Endothelial cell (in vitro differentiated cells): ENCODE measurements around the gene FRAS1. TPM values are rescaled to one million over a fixed set of nuclear protein-coding genes. Genes with fewer than 3 reads are reported as not detected.

Source experiments
- DNase-seq: peaks from one replicate; pipeline ENCODE4 v3.0.0; 2021; ENCODE audit warnings: low spot score
- H3K27ac Mint-ChIP-seq: one replicate; pipeline ENCODE4 v1.8.0; 2021; ENCODE audit warnings: mixed read lengths, inconsistent platforms; ENCODE audit not compliant: unreplicated experiment
- H3K27me3 Mint-ChIP-seq: one replicate; pipeline ENCODE4 v1.8.0; 2021; ENCODE audit warnings: mild to moderate bottlenecking, moderate library complexity, mixed read lengths, inconsistent platforms; ENCODE audit not compliant: unreplicated experiment
- H3K36me3 Mint-ChIP-seq: one replicate; pipeline ENCODE4 v1.8.0; 2021; ENCODE audit warnings: mild to moderate bottlenecking, low read depth, mixed read lengths, inconsistent platforms; ENCODE audit not compliant: unreplicated experiment
- H3K4me1 Mint-ChIP-seq: one replicate; pipeline ENCODE4 v1.8.0; 2021; ENCODE audit warnings: mild to moderate bottlenecking, mixed read lengths, inconsistent platforms; ENCODE audit not compliant: unreplicated experiment
- H3K4me3 Mint-ChIP-seq: one replicate; pipeline ENCODE4 v1.8.0; 2021; ENCODE audit warnings: mild to moderate bottlenecking, mixed read lengths, inconsistent platforms; ENCODE audit not compliant: unreplicated experiment
- H3K9me3 Mint-ChIP-seq: one replicate; pipeline ENCODE4 v1.8.0; 2021; ENCODE audit warnings: mixed read lengths, inconsistent platforms; ENCODE audit not compliant: unreplicated experiment
- total RNA-seq: library from RNA; stranded (reverse); fragmentation: NEBNext Ultra II Directional; extraction: Animal tissue kit (Norgen Biotek cat#: 25700); gene quantifications from one replicate; pipeline ENCODE4 v1.2.1, GENCODE V29; 2021; ENCODE audit not compliant: unreplicated experiment
- TF ChIP-seq, protein P1 (sequence below): fragments of 200-600 bp; sonication (generic); IDR thresholded peaks from one replicate; pipeline ENCODE4 v1.5.0; 2021; ENCODE audit warnings: antibody characterized with exemption; ENCODE audit not compliant: unreplicated experiment

The FRAS1 gene
- total RNA-seq, 1 donor from 2014 or later, result 51.7 TPM

DNA sequence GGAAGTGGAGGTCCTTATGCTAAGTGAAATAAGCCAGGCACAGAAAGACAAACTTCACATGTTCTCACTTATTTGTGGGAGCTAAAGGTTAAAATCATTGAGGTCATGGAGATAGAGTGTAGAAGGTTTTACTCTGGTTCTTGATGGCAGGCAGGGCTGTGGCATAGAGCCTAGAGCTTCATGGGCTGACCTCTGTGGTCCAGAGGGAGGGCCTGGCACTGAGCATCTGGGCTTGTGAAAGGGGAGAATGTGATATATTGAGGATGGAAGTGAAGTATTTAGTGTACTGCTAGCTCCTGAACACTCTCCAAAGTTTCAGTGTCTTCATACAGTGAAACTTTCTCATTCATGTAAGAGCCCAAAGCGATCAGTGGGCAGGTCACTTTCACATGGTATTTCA lies 423.2 kb downstream of the FRAS1 start:
- Mint-ChIP-seq H3K27ac (no peak overlapping the region), H3K36me3 (peaks cover 27% of the 10 kb centered on the region), H3K27me3 (no peaks in the 10 kb centered on the region), H3K9me3 (no peaks in the 10 kb centered on the region), H3K4me1 (peaks cover 11% of the 10 kb centered on the region), H3K4me3 (no peak overlapping the region)
- no peak for DNase-seq
- TF ChIP-seq, protein P1, sequence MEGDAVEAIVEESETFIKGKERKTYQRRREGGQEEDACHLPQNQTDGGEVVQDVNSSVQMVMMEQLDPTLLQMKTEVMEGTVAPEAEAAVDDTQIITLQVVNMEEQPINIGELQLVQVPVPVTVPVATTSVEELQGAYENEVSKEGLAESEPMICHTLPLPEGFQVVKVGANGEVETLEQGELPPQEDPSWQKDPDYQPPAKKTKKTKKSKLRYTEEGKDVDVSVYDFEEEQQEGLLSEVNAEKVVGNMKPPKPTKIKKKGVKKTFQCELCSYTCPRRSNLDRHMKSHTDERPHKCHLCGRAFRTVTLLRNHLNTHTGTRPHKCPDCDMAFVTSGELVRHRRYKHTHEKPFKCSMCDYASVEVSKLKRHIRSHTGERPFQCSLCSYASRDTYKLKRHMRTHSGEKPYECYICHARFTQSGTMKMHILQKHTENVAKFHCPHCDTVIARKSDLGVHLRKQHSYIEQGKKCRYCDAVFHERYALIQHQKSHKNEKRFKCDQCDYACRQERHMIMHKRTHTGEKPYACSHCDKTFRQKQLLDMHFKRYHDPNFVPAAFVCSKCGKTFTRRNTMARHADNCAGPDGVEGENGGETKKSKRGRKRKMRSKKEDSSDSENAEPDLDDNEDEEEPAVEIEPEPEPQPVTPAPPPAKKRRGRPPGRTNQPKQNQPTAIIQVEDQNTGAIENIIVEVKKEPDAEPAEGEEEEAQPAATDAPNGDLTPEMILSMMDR, result no peak

DNA sequence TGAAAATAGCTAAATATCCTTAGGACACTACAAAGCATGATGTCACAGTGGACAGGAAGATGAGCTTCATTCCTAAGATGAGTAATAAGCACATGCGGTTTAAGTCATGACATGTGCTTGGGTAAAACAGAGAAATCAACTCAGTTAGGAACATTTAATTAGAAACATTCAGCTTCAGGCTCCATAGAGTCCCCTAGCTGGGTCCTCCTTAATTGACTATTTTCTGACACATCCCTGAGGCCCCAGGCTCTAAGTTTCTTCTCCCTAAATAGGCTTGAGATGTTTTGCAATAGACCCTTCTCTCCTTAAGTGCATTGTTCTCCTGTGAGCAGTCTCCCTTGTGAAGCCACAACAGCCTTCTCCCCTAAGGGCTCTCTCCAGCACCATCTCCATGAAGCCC lies 424.1 kb downstream of the FRAS1 start:
- DNase-seq, result no peak
- Mint-ChIP-seq H3K4me3 (no peak overlapping the region), H3K4me1 (peaks cover 17% of the 10 kb centered on the region), H3K9me3 (no peaks in the 10 kb centered on the region), H3K27me3 (no peaks in the 10 kb centered on the region), H3K27ac (no peak overlapping the region), H3K36me3 (peaks cover 27% of the 10 kb centered on the region)
- TF ChIP-seq, protein P1, result no peak

DNA sequence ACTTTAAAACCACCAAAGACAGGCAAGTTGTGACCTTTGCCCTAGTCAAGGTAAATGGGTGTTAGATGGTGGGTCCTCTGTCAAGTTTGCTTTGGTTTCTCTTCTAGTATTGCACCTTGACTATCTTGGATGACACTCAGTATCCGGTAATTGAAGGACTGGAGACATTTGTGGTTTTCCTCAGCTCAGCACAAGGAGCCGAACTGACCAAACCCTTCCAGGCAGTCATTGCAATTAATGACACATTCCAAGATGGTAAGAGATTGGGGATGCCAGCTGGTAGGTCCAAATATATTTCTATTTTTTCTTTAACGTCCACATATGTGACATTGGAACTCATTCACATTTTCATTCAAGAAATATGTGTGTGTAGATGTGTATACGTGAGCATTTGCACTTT lies 425.2 kb downstream of the FRAS1 start:
- H3K36me3 Mint-ChIP-seq, result peaks cover 27% of the 10 kb centered on the region
- H3K4me3 Mint-ChIP-seq, result no peak overlapping the region
- no peak overlapping the region for H3K27ac Mint-ChIP-seq
- H3K4me1 Mint-ChIP-seq, result peaks cover 28% of the 10 kb centered on the region
- no peaks in the 10 kb centered on the region for H3K9me3 Mint-ChIP-seq
- H3K27me3 Mint-ChIP-seq, result no peaks in the 10 kb centered on the region
- TF ChIP-seq, protein P1, result no peak
- no peak for DNase-seq

DNA sequence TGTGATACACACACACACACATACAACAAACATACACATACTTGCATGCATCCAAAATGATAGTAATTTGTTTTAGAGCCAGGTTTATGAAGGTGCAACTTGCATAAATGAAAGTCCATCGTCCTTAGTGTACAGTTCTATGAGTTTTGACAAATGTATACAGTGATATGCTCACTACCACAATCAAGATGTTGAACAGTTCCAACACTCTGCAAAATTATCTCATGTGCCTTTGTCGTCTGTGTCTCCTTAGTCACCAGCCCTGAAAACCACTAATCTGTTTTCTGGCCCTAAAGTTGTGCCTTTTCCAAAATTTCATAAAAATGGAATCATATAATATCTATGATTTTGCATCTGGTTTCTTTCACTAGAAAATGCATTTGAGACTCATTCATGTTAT lies 426.7 kb downstream of the FRAS1 start:
- Mint-ChIP-seq H3K4me1 (peaks cover 30% of the 10 kb centered on the region), H3K27me3 (no peaks in the 10 kb centered on the region), H3K9me3 (no peaks in the 10 kb centered on the region), H3K4me3 (no peak overlapping the region), H3K36me3 (peaks cover 18% of the 10 kb centered on the region), H3K27ac (no peak overlapping the region)
- TF ChIP-seq, protein P1, result no peak
- DNase-seq, result no peak

DNA sequence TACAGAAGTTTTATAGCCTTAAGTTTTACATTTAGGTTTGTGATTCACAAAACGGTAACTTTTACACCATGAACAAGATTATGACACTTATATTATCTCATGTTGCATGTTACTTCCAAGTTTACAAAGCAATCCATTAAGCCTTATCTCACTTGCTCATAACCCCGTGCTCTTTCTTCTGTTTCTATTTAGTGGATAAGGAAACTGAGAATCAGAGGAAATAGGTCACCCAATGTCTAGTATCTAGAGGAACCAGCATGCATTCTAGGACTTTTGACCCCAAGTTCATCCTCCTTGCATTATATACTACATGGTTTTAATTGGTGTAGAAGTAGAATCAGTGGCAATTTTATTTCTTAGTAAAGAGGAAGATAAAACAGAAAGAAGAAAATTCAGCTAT lies 427.5 kb downstream of the FRAS1 start:
- H3K36me3 Mint-ChIP-seq, result peaks cover 15% of the 10 kb centered on the region
- TF ChIP-seq, protein P1, result no peak
- no peaks in the 10 kb centered on the region for H3K27me3 Mint-ChIP-seq
- peak overlapping the region; percentile 7 for H3K27ac Mint-ChIP-seq
- H3K9me3 Mint-ChIP-seq, result no peaks in the 10 kb centered on the region
- no peak overlapping the region for H3K4me3 Mint-ChIP-seq
- no peak for DNase-seq
- H3K4me1 Mint-ChIP-seq, result peaks cover 30% of the 10 kb centered on the region
